Uterus (tissue), 4 donors: ENCODE data around the gene XRN1. TPM values are rescaled to one million over a fixed set of nuclear protein-coding genes. Genes with fewer than 3 reads are reported as not detected.

ENCODE experiments used
- DNase-seq, 2 donors: peaks; one replicate each; pipeline ENCODE4 v3.0.0-alpha.2; 2019 to 2020
- H3K27ac ChIP-seq, 2 donors: fragments of 200-600 bp; sonication (generic); 1 replicate in 1 of 2; 2 replicates in 1 of 2; pipeline ENCODE4 v1.5.1; 2016 to 2018
- H3K27me3 ChIP-seq, 2 donors: fragments of 200-600 bp; sonication (generic); one replicate each; pipeline ENCODE4 v1.5.1; 2018 to 2019; ENCODE audit warnings: control low read depth in 1 of 2
- H3K36me3 ChIP-seq, 2 donors: fragments of 200-600 bp; sonication (generic); one replicate each; pipeline ENCODE4 v1.5.1; 2019; ENCODE audit warnings: control low read depth in 1 of 2
- H3K4me1 ChIP-seq, 2 donors: fragments of 200-600 bp; sonication (generic); one replicate each; pipeline ENCODE4 v1.5.1; 2018 to 2019; ENCODE audit warnings: control low read depth in 1 of 2
- H3K4me3 ChIP-seq, 2 donors: fragments of 200-600 bp; sonication (generic); 1 replicate in 1 of 2; 2 replicates in 1 of 2; pipeline ENCODE4 v1.5.1; 2018 to 2019; ENCODE audit warnings: mild to moderate bottlenecking in 1 of 2
- H3K9me3 ChIP-seq, 2 donors: fragments of 200-600 bp; sonication (generic); one replicate each; pipeline ENCODE4 v1.5.1; 2019; ENCODE audit warnings: control low read depth in 1 of 2
- CTCF ChIP-seq, 4 experiments: fragments of 200-600 bp in 2 of 4; fragments of 450-650 bp in 2 of 4; sonication (generic) in 2 of 4; IDR thresholded peaks; one replicate each; pipeline ENCODE4 v1.5.1; 2016 to 2019; ENCODE audit warnings: antibody characterized with exemption in 4 of 4, mild to moderate bottlenecking in 2 of 4, moderate library complexity in 1 of 4
- POLR2A ChIP-seq, 2 donors: fragments of 450-650 bp; IDR thresholded peaks; one replicate each; pipeline ENCODE4 v1.6.1; 2016; ENCODE audit warnings: antibody characterized with exemption in 2 of 2, mild to moderate bottlenecking in 1 of 2, moderate library complexity in 1 of 2
- intact Hi-C: fragments of 100-400 bp; cut with DNase I; formaldehyde crosslinking; loops from one replicate; pipeline ENCODE4 v1.15.1; 2023; ENCODE audit warnings: low total_unique reads
- small RNA-seq: library from RNA; depleted of rRNA; stranded (forward); fragments of <200 nt; gene quantifications from one replicate; pipeline ENCODE3, GENCODE V24; 2016
- total RNA-seq, 4 donors: library from RNA; depleted of rRNA in 3 of 4; stranded (reverse); fragments of >200 nt in 3 of 4; gene quantifications; one replicate each; pipeline versions ENCODE4 v1.1.0 to v1.2.4, GENCODE V29; 2014 to 2023
- donor health status: DM: yes; HTN: yes; CAD: no.

Gene XRN1
- total RNA-seq, 4 donors from 2014 or later, result 24.6 to 95.3 (median 59.4) TPM

- Histone ChIP-seq H3K4me3 (no peak overlapping the region), H3K36me3 (no peaks in the 10 kb centered on the region), H3K27me3 (no peaks in the 10 kb centered on the region), H3K9me3 (no peaks in the 10 kb centered on the region), H3K4me1 (no peaks in the 10 kb centered on the region), H3K27ac (no peak overlapping the region)
- no peak for DNase-seq
- intact Hi-C loops, result no loop called here
- TF ChIP-seq CTCF (IDR thresholded peaks at IDR 0.05) (no peak), POLR2A (IDR thresholded peaks at IDR 0.05) (no peak)
Measured at GRCh38 chr3:142268426-142268825, 179.4 kb downstream of the XRN1 start.

DNA sequence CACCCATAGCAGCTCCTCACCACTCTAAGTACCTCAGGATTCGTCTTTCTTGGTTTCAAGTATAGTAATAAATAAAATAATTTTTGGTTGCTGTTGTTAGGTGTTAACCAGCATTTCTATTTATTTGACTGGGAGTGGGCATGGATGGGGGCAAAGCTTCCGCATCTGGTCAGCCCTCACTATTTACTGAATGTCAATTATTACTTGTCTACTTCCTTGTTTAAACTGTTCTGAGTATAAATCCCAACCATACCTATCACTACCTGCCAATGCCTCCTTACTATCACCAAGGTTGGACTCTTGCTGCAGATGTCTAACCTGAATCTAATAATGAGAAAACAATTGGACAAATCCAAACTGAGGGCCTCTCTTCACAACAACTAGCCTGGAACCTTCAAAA is 180.6 kb downstream of the XRN1 start:
- Histone ChIP-seq H3K27ac (no peak overlapping the region), H3K9me3 (no peaks in the 10 kb centered on the region), H3K27me3 (no peaks in the 10 kb centered on the region), H3K4me1 (no peaks in the 10 kb centered on the region), H3K4me3 (no peak overlapping the region), H3K36me3 (no peaks in the 10 kb centered on the region)
- intact Hi-C loops, result no loop called here
- DNase-seq, result no peak
- no peak for TF ChIP-seq CTCF (IDR thresholded peaks at IDR 0.05)
- no peak for TF ChIP-seq POLR2A (IDR thresholded peaks at IDR 0.05)

DNA sequence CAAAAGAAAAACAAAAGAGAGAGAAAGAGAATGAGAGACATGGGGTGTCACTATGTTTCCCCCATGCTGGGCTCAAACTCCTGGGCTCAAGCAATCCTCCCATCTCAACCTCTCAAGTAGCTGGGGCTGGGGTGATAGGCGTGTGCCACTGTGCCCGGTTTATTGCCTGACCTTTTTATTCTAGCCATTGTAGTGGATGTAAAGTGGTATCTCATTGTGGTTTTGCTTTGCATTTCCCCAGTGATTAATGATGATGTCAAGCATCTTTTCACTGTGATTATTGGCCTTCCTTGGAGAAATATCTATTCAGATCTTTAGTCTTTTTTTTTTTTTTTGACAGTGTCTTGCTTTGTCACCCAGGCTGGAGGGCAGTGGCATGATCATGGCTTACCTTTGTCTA is 184.7 kb downstream of the XRN1 start:
- intact Hi-C loops, result no loop called here
- no peaks in the 10 kb centered on the region for H3K27me3 ChIP-seq
- no peaks in the 10 kb centered on the region for H3K4me1 ChIP-seq
- TF ChIP-seq POLR2A (IDR thresholded peaks at IDR 0.05) (no peak), CTCF (IDR thresholded peaks at IDR 0.05) (no peak)
- H3K27ac ChIP-seq, result no peak overlapping the region
- H3K4me3 ChIP-seq, result no peak overlapping the region
- H3K9me3 ChIP-seq, result peaks cover 0 to 2% of the 10 kb centered on the region in 2 donors
- DNase-seq, result no peak
- H3K36me3 ChIP-seq, result no peaks in the 10 kb centered on the region

DNA sequence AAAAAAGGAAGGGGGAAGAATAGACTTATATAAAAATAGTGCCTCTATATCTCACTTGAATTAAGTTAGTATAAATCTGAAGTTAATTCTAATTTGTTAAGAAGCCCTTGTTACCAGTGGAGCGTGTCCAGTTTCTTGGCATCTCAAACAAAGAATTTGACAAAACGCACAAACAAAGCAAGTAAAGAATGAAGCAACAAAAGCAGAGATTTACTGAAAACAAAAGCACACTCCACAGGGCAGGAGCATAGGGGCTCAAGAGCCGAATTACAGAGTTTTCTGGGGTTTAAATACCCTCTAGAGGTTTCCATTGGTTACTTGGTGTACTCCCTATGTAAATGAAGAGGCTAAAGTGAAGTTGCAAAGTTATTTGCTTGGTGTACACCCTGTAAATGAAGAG is 188.5 kb downstream of the XRN1 start:
- H3K27ac ChIP-seq, result no peak overlapping the region
- TF ChIP-seq POLR2A (IDR thresholded peaks at IDR 0.05) (no peak), CTCF (IDR thresholded peaks at IDR 0.05) (no peak)

DNA sequence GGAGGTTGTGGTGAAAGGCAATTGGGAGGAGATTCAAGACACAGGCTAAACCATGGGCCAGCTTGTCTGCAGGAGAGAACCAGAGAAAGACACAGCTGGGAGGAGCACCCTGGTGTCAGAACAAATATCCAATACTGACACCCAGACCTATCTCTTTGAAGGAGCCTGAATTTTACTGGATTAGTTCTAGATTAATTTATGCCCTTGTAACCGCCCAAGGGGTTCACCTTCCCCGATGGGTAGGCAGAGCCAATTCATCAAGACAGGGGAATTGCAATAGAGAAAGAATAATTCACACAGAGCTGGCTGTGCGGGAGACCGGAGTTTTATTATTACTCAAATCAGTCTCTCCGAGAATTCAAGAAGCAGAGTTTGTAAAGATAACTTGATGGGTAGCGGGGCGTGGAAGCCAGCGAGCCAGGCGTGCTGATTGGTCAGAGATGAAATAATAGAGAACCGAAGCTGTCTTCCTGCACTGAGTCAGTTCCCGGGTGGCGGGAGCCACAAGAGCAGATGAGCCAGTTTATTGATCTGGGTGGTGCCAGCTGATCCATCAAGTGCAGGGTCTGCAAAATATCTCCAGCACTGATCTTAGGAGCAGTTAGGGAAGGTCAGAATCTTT is 191.0 kb downstream of the XRN1 start:
- no peak for DNase-seq
- intact Hi-C loops, result no loop called here
- Histone ChIP-seq H3K36me3 (no peaks in the 10 kb centered on the region), H3K4me1 (no peaks in the 10 kb centered on the region), H3K4me3 (no peak overlapping the region), H3K9me3 (peaks cover 0 to 6% of the 10 kb centered on the region in 2 donors), H3K27me3 (no peaks in the 10 kb centered on the region), H3K27ac (no peak overlapping the region)
- TF ChIP-seq POLR2A (IDR thresholded peaks at IDR 0.05) (no peak), CTCF (IDR thresholded peaks at IDR 0.05) (no peak)

More for the DNA sequence above, 188.5 kb downstream of the XRN1 start:
- Histone ChIP-seq H3K4me3 (no peak overlapping the region), H3K27me3 (no peaks in the 10 kb centered on the region), H3K9me3 (peaks cover 0 to 2% of the 10 kb centered on the region in 2 donors), H3K4me1 (no peaks in the 10 kb centered on the region), H3K36me3 (no peaks in the 10 kb centered on the region)
- intact Hi-C loops, result no loop called here
- DNase-seq, result no peak

Small RNA genes lying within 50 kb of the gene (small RNA-seq; reads per million reads assigned to genes)
- gene RNU1-100P (not detected), gene RNU6-1294P (not detected)

Other genes starting within 250 kb of the XRN1 start
- gene GK5, start 222.5 kb downstream of the XRN1 start, total RNA-seq, result 10 to 100 TPM in 3 of 4 donors, 1 to 10 TPM in 1; 8.7 to 53.3 (median 40.7) TPM
- 10 to 100 TPM; 18.4 to 50.5 (median 31.1) TPM for gene ATR, start 130.7 kb upstream of the XRN1 start, total RNA-seq
- gene PLS1, start 148.4 kb upstream of the XRN1 start, total RNA-seq, result 1 to 10 TPM in 3 of 4 donors, under 1 TPM in 1; 0.26 to 4.5 (median 1.8) TPM